ENCODE results near the gene CCDC192. TPM values are rescaled to one million over a fixed set of nuclear protein-coding genes. Genes with fewer than 3 reads are reported as not detected.

CCDC192 gene
- total RNA-seq, 1 donor from 2014 or later, result not detected

GRCh38 chr5:127809533-127809932 lies 106.3 kb downstream of the CCDC192 start:
- Histone ChIP-seq H3K27me3 (no peaks in the 10 kb centered on the region), H3K27ac (no peak overlapping the region), H3K36me3 (no peaks in the 10 kb centered on the region), H3K9ac (no peak overlapping the region), H3F3A (ENCODE audit: low read depth) (peaks cover 15% of the 10 kb centered on the region), H3K4me2 (no peak overlapping the region), H3K79me2 (ENCODE audit: low read depth) (no peaks in the 10 kb centered on the region), H2AFZ (replicated peaks) (no peak overlapping the region), H3K4me3 (no peak overlapping the region), H3K9me3 (ENCODE audit: low read depth) (no peaks in the 10 kb centered on the region), H4K20me1 (ENCODE audit: low read depth) (no peaks in the 10 kb centered on the region), H3K4me1 (peaks cover 27% of the 10 kb centered on the region)
- Mint-ChIP-seq H3K36me3 (no peaks in the 10 kb centered on the region), H3K27ac (no peak overlapping the region), H3K4me3 (no peak overlapping the region), H3K4me1 (peaks cover 39% of the 10 kb centered on the region), H3K9me3 (peaks cover 5% of the 10 kb centered on the region), H3K27me3 (ENCODE audit: insufficient read depth, low read depth) (peaks cover 2% of the 10 kb centered on the region)
- no peak for TF ChIP-seq EZH2phosphoT487 (IDR thresholded peaks at IDR 0.05)
- TF ChIP-seq CTCF (IDR thresholded peaks at IDR 0.05), result no peak
- no peak for DNase-seq (ENCODE audit: low spot score)

- Histone ChIP-seq H3K9ac (no peak overlapping the region), H3K4me1 (peaks cover 31% of the 10 kb centered on the region), H3K79me2 (ENCODE audit: low read depth) (no peaks in the 10 kb centered on the region), H3F3A (ENCODE audit: low read depth) (peaks cover 18% of the 10 kb centered on the region), H3K4me2 (no peak overlapping the region), H3K27ac (no peak overlapping the region), H3K36me3 (no peaks in the 10 kb centered on the region), H3K27me3 (no peaks in the 10 kb centered on the region), H4K20me1 (ENCODE audit: low read depth) (no peaks in the 10 kb centered on the region), H2AFZ (replicated peaks) (no peak overlapping the region), H3K4me3 (no peak overlapping the region), H3K9me3 (ENCODE audit: low read depth) (no peaks in the 10 kb centered on the region)
- Mint-ChIP-seq H3K27ac (peak overlapping the region; percentile 5), H3K9me3 (peaks cover 7% of the 10 kb centered on the region), H3K4me3 (no peak overlapping the region), H3K36me3 (peaks cover 2% of the 10 kb centered on the region), H3K27me3 (ENCODE audit: insufficient read depth, low read depth) (peaks cover 2% of the 10 kb centered on the region), H3K4me1 (peaks cover 44% of the 10 kb centered on the region)
- TF ChIP-seq EZH2phosphoT487 (IDR thresholded peaks at IDR 0.05) (no peak), EZH2 (IDR thresholded peaks at IDR 0.05) (no peak), CTCF (IDR thresholded peaks at IDR 0.05) (no peak)
- no peak for DNase-seq (ENCODE audit: low spot score)
These were observed 106.8 kb downstream of the CCDC192 start for GRCh38 chr5:127810017-127810416.

GRCh38 chr5:127810707-127811490 lies 107.7 kb downstream of the CCDC192 start:
- no peaks in the 10 kb centered on the region for H4K20me1 ChIP-seq (ENCODE audit: low read depth)
- H3K27ac ChIP-seq, result no peak overlapping the region
- TF ChIP-seq EZH2 (IDR thresholded peaks at IDR 0.05) (no peak), CTCF (IDR thresholded peaks at IDR 0.05) (no peak), EZH2phosphoT487 (IDR thresholded peaks at IDR 0.05) (no peak)
- H3F3A ChIP-seq (ENCODE audit: low read depth), result peaks cover 18% of the 10 kb centered on the region
- H3K4me1 ChIP-seq, result peaks cover 31% of the 10 kb centered on the region
- Mint-ChIP-seq H3K36me3 (peaks cover 3% of the 10 kb centered on the region), H3K4me3 (no peak overlapping the region), H3K27ac (peak overlapping the region; percentile 36), H3K9me3 (peaks cover 10% of the 10 kb centered on the region), H3K27me3 (ENCODE audit: insufficient read depth, low read depth) (peaks cover 2% of the 10 kb centered on the region), H3K4me1 (peaks cover 48% of the 10 kb centered on the region)
- H2AFZ ChIP-seq (replicated peaks), result no peak overlapping the region
- no peak overlapping the region for H3K9ac ChIP-seq
- no peaks in the 10 kb centered on the region for H3K36me3 ChIP-seq
- H3K79me2 ChIP-seq (ENCODE audit: low read depth), result no peaks in the 10 kb centered on the region
- no peak for DNase-seq (ENCODE audit: low spot score)
- H3K4me2 ChIP-seq, result no peak overlapping the region
- no peaks in the 10 kb centered on the region for H3K9me3 ChIP-seq (ENCODE audit: low read depth)
- H3K4me3 ChIP-seq, result no peak overlapping the region
- no peaks in the 10 kb centered on the region for H3K27me3 ChIP-seq
